ENCODE results near the gene CCDC40.
A peak's percentile ranks its signal among the peaks of the same experiment; 100 is the strongest.
"Not testable (repeated sequence)": the region's sequence is repeated elsewhere in the genome, so short reads cannot be mapped to it uniquely, and the experiment has no call there.

Gene CCDC40

DNA sequence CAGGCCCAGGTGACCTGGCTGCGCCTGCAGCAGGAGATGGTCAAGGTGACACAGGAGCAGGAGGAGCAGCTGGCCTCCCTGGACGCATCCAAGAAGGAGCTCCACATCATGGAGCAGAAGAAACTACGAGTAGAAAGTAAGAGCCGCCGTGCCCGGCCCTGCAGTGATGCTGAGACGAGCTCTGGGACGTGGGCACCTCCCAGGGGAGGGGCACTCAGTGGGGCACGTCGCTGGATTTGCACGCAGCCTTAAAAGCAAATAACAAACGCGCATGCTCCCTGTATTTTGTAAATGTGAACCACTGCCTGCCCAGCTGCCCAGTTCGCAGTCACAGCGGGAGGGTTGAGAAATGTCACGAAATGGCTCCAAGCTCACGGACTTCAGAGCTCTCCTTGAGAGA lies 49.6 kb downstream of the CCDC40 start:
- DNase-seq, result no peak

DNA sequence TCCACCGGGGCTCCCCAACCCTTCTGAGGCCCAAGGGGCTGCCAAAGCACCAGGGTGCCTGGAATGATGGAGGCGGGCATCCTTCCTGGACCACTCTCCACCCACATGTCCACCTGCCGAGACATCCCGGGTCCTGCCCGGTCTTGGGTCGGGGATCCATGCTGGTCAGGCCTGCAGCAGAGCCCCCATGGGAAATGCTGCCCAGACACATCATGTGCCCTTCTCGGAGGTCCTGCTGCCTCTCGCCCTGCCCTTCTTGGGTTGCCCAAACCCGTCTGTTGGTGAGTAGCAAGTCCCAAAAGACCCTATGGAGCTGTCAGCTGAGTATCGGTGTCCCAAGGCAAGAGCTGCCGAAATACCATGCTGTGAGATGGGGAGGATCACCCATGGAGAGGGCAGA lies 50.2 kb downstream of the CCDC40 start:
- no peak for DNase-seq

DNA sequence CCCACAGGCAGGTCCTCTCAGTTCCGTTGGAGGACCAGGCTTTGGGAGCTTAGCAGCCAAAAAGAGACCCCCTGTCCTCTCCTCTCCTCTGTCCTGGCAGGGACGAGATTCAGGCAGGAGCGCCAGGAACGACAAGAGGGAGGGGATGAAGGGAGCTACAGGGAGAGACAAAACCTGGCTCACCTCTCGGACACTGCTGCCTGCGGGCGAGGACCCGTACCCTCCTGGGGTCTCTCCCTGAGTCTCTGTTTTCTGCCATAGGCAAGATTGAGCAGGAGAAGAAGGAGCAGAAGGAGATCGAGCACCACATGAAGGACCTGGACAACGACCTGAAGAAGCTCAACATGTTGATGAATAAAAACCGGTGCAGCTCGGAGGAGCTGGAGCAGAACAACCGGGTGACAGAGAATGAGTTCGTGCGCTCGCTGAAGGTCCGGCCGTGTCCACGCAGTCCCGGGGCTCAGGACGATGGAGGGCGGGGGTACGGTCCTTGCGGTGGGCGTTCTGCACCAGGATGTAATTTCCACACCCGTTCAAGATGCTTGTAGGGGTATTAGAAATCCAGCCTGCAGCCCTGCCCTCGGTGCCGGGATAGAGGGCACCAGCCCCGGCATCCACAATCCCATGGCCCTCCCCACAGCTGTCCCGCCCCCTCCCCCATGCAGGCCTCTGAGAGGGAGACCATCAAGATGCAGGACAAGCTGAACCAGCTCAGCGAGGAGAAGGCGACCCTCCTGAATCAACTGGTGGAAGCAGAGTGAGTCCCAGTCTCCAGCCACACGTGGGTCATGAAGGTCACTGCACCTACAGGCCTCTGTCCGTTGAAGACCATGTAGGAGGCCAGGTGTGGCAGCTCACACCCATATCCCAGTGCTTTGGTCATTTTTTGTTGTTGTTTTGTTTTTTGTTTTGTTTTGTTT lies 51.2 kb downstream of the CCDC40 start:
- DNase-seq, result no peak

DNA sequence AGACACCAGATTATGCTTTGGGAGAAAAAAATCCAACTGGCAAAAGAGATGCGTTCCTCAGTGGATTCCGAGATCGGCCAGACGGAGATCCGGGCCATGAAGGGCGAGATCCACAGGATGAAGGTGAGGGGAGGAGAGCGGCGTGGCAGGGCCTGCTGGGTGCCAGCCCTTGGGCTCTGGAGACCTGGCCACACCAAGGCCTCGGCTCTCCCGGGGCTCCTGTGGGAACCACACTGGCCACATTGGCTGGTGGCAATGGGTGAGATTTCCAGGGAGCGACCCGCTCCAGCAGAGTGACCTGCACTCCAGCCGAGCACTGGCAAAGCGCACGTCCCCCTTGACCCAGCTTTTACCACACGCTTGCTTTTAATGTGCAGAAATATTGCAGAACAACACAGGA lies 53.3 kb downstream of the CCDC40 start:
- DNase-seq, result no peak

DNA sequence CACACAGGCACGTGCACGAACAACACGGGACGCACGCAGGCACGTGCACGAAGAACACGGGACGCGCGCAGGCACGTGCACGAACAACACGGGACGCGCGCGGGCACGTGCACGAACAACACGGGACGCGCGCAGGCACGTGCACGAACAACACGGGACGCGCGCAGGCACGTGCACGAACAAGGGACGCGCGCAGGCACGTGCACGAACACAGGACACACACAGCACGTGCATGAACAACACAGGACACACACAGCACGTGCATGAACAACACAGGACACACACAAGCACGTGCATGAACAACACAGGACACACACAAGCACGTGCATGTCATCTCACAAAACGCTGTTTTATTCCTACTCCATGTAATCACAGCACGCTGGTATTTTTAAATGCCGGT lies 53.7 kb downstream of the CCDC40 start:
- DNase-seq, result not testable (repeated sequence)

DNA sequence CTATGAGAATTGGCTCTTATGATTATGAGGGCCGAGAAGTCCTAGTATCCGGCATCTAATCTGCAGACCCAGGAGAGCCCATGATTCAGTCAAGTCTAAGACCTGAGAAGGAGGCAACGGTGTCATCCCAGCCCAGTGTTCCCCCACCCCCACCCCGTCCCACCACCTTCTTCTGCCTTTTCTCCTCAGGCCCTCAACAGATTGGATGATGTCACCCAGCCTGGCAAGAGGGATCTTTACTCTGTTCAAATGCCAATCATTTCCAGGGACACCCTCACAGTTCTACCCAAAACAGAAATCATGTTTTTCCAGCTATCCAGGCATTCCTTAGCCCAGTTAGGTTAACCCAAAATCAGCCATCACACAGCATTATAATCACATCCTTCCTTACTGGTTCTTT lies 54.9 kb downstream of the CCDC40 start:
- DNase-seq, result no peak

DNA sequence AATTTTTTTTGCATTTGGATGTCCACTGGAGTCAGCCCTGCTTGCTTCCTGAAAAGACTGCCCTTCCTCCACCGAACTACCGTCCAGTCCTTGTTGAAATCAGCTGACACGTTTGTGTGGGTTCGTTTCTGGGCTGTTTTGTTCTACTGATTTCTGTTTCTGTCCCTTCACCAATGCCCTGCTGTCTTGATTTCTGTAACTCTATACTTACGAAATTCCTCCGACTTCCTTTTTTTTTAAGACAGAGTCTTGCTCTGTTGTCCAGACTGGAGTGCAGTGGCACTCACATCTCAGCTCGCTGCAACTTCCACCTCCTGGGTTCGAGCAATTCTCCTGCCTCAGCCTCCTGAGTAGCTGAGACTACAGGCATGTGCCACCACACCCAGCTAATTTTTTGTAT lies 56.5 kb downstream of the CCDC40 start:
- no peak for DNase-seq

DNA sequence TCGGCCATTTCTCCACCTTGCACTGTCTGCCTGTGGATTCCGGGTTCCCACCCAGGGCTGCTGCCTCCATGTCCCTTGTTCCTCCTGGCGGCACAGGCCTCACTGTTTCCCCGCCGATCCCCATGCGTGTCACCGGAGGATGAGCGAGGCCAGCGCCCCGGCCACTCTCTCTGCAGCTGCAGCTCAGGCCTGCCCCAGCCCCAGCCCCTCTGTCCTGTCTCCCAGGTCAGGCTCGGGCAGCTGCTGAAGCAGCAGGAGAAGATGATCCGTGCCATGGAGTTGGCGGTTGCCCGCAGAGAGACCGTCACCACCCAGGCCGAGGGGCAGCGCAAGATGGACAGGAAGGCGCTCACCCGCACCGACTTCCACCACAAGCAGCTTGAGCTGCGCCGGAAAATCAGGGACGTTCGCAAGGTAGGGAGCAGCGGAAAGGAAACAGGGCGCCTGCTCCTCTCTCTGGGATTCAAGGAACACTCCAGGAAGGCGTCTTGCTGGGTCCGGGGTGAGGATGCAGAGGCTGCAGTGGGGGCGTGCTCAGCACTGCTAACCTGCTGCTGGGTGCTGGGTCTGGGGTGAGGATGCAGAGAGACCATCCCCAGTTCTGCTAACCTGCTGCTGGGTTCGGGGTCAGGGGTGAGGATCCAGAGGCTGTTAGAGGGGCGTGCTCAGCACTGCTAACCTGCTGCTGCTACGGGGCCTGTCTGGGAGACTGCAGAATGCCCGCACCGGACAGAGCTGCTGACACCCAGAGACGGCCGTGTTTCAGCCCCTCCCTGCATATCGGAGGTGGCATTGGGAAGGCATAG lies 58.8 kb downstream of the CCDC40 start:
- no peak for DNase-seq

DNA sequence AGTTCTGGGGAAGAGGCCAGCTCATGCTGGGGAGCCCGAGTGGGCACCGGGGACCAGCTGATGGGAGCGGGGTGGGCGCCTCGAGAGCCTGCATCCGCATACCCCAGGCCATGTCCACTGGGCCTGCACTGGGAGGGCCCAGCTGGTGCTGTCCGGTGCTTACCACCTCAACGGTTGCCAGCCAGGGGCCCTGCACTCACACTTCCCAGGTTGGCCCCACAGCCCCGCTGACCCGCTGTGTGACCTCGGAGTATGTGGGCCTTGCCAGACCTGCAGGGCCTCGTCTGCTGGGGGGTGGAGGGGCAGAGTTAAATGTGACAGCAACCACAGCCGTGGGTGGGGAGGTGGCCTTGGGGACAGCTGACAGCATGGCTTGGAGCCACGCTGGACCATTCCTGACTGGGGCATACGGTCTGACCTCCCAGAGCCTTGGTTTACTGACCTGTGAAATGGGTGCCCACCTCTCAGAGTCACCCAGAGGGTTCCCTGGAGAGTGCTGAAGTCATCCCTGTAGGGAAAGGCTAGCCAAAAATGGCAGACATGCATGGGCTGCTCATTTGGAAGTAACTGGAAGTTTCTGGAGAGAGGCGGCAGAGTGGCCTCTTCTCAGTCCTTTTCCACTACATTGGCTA lies 59.5 kb downstream of the CCDC40 start:
- DNase-seq, result no peak

DNA sequence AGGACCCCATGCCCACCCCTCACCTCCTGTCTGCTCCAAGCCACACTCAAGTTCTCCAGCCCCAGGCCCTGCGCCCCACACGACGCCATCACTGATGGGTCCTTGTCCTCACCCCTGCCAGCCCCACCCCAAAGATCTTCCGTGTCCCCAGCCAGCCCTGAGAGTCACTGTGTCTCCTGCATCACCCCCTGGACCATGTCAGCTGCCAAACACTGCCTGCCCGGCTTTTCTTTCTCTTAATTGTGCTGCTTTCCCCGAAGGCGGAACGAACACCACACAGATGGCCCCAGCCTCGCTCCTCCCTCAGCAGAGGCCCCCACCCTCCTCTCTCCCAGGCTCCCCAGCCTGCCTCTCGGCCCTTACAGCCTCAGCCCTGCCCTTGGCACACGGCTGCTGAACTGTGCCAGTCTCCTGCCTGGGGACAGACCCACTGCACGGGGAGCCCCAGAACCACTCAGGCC lies 60.1 kb downstream of the CCDC40 start:
- DNase-seq, result no peak

DNA sequence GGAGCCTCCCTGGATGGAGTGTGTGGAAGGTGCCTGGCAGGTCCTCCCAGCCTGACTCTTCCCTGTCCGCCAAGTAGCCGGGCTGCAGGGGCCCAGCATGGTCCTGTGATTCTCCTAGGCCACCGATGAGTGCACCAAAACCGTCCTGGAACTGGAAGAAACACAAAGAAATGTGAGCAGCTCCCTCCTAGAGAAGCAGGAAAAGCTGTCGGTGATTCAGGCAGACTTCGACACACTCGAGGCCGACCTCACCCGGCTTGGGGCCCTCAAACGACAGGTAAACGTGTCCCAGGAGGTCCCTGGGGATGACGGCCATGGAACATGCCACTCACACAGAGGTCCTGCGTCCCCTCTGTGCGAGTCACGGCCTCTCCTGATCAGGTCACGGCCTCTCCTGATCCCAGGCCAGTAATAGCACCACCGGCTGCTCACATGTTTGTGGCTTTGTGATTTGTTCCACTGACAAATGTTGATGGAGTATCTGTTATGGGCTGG lies 60.7 kb downstream of the CCDC40 start:
- no peak for DNase-seq

DNA sequence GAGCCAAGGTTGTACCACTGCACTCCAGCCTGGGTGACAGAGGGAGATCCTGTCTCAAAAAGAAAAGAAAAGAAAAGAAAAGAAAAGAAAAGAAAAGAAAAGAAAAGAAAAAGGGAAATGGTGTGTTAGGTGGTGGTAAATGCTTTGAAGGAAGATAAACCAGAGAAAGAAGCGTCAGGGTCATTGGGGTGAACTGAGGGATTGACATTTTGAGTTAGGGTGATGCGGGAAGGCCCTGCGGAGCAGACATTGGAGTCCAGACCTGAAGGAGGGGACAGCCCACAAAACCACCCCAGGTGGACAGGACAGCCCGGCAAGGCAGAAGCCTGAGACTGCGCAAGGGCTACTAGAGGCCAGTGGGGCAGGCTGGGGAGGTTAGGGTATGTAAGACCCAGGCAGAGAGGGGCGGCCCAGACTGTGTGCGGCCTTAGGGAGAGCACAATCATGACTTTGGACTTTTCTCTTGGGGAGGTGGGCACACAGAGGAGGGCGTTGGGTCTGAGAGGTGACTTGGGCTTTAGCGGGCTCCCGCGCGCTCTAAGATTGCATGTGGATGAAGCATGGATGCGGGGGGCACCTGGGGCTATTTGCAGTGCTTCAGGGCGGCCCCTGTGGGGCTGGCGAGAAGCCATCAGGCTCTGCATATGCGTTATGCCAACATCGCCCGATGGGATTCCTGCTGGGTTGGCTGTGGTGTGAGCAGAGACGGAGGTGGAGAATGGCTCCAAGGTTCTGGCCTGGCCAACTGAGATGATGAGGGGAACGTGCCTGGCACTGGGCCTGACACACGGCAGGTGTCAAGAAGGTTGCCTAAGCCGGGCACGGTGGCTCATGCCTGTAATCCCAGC lies 61.6 kb downstream of the CCDC40 start:
- DNase-seq, result no peak

DNA sequence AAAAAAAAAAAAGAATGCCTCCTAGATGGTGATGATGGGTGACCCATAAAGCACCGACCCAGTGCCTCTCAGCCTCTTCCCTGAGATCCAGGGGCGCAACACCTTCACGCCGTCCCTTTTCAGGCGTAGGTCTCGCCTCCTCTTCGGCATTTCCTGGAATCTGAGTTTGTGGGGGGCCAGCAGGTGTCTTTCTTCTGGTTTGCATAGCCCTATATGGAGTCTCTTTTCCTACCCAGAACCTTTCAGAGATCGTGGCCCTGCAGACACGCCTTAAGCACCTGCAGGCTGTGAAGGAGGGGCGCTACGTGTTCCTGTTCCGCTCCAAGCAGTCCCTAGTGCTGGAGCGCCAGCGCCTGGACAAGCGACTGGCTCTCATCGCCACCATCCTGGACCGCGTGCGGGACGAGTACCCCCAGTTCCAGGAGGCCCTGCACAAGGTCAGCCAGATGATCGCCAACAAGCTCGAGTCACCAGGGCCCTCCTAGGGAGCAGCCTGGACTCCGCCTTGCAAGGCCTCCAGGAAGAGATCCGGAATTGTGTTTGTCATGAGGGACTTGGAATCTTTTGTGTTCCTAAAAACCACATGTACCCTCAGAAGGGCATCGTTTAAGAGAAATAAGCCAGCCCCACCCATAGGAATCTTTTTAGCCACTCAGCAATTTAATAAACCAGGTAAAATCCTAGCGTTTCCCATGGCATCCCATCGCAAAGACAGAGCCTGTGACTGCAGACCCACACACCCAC lies 63.0 kb downstream of the CCDC40 start:
- no peak for DNase-seq

DNA sequence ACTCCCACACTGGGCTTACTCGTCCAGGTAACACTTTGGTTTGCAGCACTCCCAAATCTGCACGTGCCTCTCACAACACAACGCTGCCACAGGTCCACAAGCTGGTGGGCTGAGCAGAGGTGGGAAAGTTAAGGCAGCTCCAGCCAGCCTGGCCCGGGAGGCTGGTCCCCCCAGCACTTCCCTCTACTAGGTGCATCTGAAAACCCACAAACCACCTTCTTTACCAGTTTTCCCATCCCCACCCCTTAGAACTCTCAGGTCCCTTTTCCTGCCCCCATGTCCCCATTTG lies 63.5 kb downstream of the CCDC40 start:
- no peak for DNase-seq

DNA sequence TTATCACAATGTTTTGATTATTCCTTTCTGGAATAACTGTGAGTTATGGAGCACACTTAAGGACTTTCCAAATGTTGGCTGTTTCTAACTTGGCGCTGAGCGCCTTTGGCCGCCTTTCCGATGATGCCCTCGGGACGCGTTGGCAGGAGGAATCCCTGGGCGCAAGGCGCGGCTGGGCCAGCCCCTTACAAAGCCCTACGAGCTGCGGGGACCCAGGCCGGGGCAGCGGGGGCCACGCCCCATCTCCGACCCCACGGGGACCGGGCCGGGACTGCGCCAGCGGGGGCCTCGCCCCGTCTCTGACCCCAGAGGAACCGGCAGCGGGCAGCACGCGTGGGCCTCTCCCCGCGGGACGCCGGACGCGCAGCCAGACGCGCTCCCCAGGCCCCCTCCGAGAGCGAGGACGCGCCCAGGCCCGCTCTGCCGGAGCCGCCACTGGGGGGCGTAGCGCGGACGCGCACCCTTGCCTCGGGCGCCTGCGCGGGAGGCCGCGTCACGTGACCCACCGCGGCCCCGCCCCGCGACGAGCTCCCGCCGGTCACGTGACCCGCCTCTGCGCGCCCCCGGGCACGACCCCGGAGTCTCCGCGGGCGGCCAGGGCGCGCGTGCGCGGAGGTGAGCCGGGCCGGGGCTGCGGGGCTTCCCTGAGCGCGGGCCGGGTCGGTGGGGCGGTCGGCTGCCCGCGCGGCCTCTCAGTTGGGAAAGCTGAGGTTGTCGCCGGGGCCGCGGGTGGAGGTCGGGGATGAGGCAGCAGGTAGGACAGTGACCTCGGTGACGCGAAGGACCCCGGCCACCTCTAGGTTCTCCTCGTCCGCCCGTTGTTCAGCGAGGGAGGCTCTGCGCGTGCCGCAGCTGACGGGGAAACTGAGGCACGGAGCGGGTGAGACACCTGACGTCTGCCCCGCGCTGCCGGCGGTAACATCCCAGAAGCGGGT lies 64.8 kb downstream of the CCDC40 start, which contains the start of gene GAA:
Gene GAA (plus strand): TSS at position 571 of the 935 bp plus-strand sequence. CDS start 3,006 bp downstream, outside the sequence.
- DNase-seq, result peak; percentile 87

DNA sequence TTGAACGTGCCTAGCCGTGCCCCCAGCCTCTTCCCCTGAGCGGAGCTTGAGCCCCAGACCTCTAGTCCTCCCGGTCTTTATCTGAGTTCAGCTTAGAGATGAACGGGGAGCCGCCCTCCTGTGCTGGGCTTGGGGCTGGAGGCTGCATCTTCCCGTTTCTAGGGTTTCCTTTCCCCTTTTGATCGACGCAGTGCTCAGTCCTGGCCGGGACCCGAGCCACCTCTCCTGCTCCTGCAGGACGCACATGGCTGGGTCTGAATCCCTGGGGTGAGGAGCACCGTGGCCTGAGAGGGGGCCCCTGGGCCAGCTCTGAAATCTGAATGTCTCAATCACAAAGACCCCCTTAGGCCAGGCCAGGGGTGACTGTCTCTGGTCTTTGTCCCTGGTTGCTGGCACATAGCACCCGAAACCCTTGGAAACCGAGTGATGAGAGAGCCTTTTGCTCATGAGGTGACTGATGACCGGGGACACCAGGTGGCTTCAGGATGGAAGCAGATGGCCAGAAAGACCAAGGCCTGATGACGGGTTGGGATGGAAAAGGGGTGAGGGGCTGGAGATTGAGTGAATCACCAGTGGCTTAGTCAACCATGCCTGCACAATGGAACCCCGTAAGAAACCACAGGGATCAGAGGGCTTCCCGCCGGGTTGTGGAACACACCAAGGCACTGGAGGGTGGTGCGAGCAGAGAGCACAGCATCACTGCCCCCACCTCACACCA lies 65.7 kb downstream of the CCDC40 start:
- peak; percentile 25 for DNase-seq

DNA sequence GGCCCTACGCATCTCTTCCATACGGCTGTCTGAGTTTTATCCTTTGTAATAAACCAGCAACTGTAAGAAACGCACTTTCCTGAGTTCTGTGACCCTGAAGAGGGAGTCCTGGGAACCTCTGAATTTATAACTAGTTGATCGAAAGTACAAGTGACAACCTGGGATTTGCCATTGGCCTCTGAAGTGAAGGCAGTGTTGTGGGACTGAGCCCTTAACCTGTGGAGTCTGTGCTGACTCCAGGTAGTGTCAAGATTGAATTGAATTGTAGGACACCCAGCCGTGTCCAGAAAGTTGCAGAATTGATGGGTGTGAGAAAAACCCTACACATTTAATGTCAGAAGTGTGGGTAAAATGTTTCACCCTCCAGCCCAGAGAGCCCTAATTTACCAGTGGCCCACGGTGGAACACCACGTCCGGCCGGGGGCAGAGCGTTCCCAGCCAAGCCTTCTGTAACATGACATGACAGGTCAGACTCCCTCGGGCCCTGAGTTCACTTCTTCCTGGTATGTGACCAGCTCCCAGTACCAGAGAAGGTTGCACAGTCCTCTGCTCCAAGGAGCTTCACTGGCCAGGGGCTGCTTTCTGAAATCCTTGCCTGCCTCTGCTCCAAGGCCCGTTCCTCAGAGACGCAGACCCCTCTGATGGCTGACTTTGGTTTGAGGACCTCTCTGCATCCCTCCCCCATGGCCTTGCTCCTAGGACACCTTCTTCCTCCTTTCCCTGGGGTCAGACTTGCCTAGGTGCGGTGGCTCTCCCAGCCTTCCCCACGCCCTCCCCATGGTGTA lies 66.4 kb downstream of the CCDC40 start:
- no peak for DNase-seq

DNA sequence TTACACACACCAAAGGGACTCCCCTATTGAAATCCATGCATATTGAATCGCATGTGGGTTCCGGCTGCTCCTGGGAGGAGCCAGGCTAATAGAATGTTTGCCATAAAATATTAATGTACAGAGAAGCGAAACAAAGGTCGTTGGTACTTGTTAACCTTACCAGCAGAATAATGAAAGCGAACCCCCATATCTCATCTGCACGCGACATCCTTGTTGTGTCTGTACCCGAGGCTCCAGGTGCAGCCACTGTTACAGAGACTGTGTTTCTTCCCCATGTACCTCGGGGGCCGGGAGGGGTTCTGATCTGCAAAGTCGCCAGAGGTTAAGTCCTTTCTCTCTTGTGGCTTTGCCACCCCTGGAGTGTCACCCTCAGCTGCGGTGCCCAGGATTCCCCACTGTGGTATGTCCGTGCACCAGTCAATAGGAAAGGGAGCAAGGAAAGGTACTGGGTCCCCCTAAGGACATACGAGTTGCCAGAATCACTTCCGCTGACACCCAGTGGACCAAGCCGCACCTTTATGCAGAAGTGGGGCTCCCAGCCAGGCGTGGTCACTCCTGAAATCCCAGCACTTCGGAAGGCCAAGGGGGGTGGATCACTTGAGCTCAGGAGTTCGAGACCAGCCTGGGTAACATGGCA lies 67.1 kb downstream of the CCDC40 start:
- DNase-seq, result no peak
